ENCODE results near the gene NDUFAF4. TPM values are rescaled to one million over a fixed set of nuclear protein-coding genes. Genes with fewer than 3 reads are reported as not detected.

Gene NDUFAF4
- total and polyA plus RNA-seq, 7 donors, result 15.1 to 38.1 (median 29.9) TPM

- WGBS, 2 donors, result 86% methylated on average over 3 of the region's 3 CpGs
- intact Hi-C loops (cut with DNase I), result no loop called here
These were observed 32.7 kb downstream of the NDUFAF4 start for GRCh38 chr6:96865055-96865405.

GRCh38 chr6:96864216-96865054, 33.3 kb downstream of the NDUFAF4 start:
- Histone ChIP-seq H3K27me3 (no peaks in the 10 kb centered on the region), H3K4me1 (no peaks in the 10 kb centered on the region), H3K4me3 (no peak overlapping the region), H3K9me3 (no peaks in the 10 kb centered on the region), H3K27ac (no peak overlapping the region), H3K36me3 (no peaks in the 10 kb centered on the region)
- intact Hi-C loops (cut with DNase I), result no loop called here
- no peak for DNase-seq
- 78 to 86% methylated on average over 3 of the region's 3 CpGs for WGBS, 2 donors
- no peak for TF ChIP-seq CTCF (IDR thresholded peaks at IDR 0.05)
- TF ChIP-seq POLR2A (IDR thresholded peaks at IDR 0.05), result no peak
- TF ChIP-seq POLR2AphosphoS5 (IDR thresholded peaks at IDR 0.05), result no peak
- no peak for TF ChIP-seq EP300 (IDR thresholded peaks at IDR 0.05)

More at GRCh38 chr6:96865055-96865405, 32.7 kb downstream of the NDUFAF4 start:
- Histone ChIP-seq H3K9me3 (no peaks in the 10 kb centered on the region), H3K27me3 (no peaks in the 10 kb centered on the region), H3K27ac (no peak overlapping the region), H3K36me3 (no peaks in the 10 kb centered on the region), H3K4me1 (no peaks in the 10 kb centered on the region), H3K4me3 (no peak overlapping the region)
- TF ChIP-seq EP300 (IDR thresholded peaks at IDR 0.05) (no peak), POLR2A (IDR thresholded peaks at IDR 0.05) (no peak), CTCF (IDR thresholded peaks at IDR 0.05) (no peak), POLR2AphosphoS5 (IDR thresholded peaks at IDR 0.05) (no peak)
- no peak for DNase-seq

GRCh38 chr6:96862560-96862959, 35.1 kb downstream of the NDUFAF4 start:
- H3K4me1 ChIP-seq, result no peaks in the 10 kb centered on the region
- H3K9me3 ChIP-seq, result no peaks in the 10 kb centered on the region
- TF ChIP-seq POLR2A (IDR thresholded peaks at IDR 0.05) (no peak), CTCF (IDR thresholded peaks at IDR 0.05) (no peak), EP300 (IDR thresholded peaks at IDR 0.05) (no peak), POLR2AphosphoS5 (IDR thresholded peaks at IDR 0.05) (no peak)
- no peak overlapping the region for H3K4me3 ChIP-seq
- no peak overlapping the region for H3K27ac ChIP-seq
- WGBS, 2 donors, result 49 to 52% methylated on average over 1 of the region's 1 CpG
- DNase-seq, result no peak
- H3K36me3 ChIP-seq, result no peaks in the 10 kb centered on the region
- no peaks in the 10 kb centered on the region for H3K27me3 ChIP-seq
- intact Hi-C loops (cut with DNase I), result no loop called here

- H3K36me3 ChIP-seq, result no peaks in the 10 kb centered on the region
- H3K27me3 ChIP-seq, result no peaks in the 10 kb centered on the region
- H3K4me3 ChIP-seq, result no peak overlapping the region
- H3K27ac ChIP-seq, result no peak overlapping the region
- H3K9me3 ChIP-seq, result no peaks in the 10 kb centered on the region
- DNase-seq, result no peak
- intact Hi-C loops (cut with DNase I), result no loop called here
- H3K4me1 ChIP-seq, result no peaks in the 10 kb centered on the region
- TF ChIP-seq POLR2AphosphoS5 (IDR thresholded peaks at IDR 0.05), result no peak
- TF ChIP-seq CTCF (IDR thresholded peaks at IDR 0.05), result no peak
- TF ChIP-seq EP300 (IDR thresholded peaks at IDR 0.05), result no peak
- TF ChIP-seq POLR2A (IDR thresholded peaks at IDR 0.05), result no peak
These were observed 36.1 kb downstream of the NDUFAF4 start for GRCh38 chr6:96861588-96861987.

GRCh38 chr6:96856856-96857255, 40.8 kb downstream of the NDUFAF4 start:
- Histone ChIP-seq H3K27ac (no peak overlapping the region), H3K4me1 (no peaks in the 10 kb centered on the region), H3K36me3 (no peaks in the 10 kb centered on the region), H3K4me3 (no peak overlapping the region), H3K27me3 (no peaks in the 10 kb centered on the region), H3K9me3 (no peaks in the 10 kb centered on the region)
- WGBS, 2 donors, result 81 to 82% methylated on average over 1 of the region's 1 CpG
- TF ChIP-seq POLR2A (IDR thresholded peaks at IDR 0.05) (no peak), POLR2AphosphoS5 (IDR thresholded peaks at IDR 0.05) (no peak), CTCF (IDR thresholded peaks at IDR 0.05) (no peak), EP300 (IDR thresholded peaks at IDR 0.05) (no peak)
- DNase-seq, result no peak
- intact Hi-C loops (cut with DNase I), result no loop called here

All from sigmoid colon (tissue), 7 donors.